ENCODE data around the gene ZNF830.

DNA sequence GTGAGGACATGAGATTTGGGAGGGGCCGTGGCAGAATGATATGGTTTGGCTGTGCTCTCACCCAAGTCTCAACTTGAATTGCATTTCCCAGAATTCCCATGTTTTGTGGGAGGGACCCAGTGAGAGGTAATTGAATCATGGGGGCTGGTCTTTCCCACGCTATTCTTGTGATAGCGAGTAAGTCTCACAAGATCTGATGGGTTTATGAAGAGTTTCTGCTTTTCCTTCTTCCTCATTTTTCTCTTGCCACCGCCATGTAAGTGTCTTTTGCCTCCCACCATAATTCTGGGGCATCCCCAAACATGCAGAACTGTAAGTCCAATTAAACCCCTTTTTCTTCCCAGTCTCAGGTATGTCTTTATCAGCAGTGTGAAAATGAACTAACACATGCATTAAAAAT is 40.7 kb upstream of the ZNF830 start:
- TF ChIP-seq POLR2A (IDR thresholded peaks at IDR 0.05; ENCODE audit: low read depth, low read length) (no peak), GATA2 (IDR thresholded peaks at IDR 0.05; ENCODE audit: insufficient read depth, insufficient read length, low read depth, low read length) (no peak), EZH2 (IDR thresholded peaks at IDR 0.05; ENCODE audit: borderline replicate concordance, low read depth, low read length, severe bottlenecking) (no peak)
- TF ChIP-seq, protein P1, sequence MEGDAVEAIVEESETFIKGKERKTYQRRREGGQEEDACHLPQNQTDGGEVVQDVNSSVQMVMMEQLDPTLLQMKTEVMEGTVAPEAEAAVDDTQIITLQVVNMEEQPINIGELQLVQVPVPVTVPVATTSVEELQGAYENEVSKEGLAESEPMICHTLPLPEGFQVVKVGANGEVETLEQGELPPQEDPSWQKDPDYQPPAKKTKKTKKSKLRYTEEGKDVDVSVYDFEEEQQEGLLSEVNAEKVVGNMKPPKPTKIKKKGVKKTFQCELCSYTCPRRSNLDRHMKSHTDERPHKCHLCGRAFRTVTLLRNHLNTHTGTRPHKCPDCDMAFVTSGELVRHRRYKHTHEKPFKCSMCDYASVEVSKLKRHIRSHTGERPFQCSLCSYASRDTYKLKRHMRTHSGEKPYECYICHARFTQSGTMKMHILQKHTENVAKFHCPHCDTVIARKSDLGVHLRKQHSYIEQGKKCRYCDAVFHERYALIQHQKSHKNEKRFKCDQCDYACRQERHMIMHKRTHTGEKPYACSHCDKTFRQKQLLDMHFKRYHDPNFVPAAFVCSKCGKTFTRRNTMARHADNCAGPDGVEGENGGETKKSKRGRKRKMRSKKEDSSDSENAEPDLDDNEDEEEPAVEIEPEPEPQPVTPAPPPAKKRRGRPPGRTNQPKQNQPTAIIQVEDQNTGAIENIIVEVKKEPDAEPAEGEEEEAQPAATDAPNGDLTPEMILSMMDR (IDR thresholded peaks at IDR 0.05; ENCODE audit: extremely low read depth in 1 of 2, insufficient read depth in 1 of 2, low read depth in 1 of 2, low read length in 2 of 2), result no peak
